OCI-LY3 (cell line): Measurements from ENCODE around the gene DSTN.
A peak's percentile ranks its signal among the peaks of the same experiment; 100 is the strongest.

ENCODE experiments used
- H2AFZ ChIP-seq: fragments of 200-600, 300-600 bp; shearing (Covaris generic); 2 replicates; pipeline ENCODE4 v1.6.0; 2014; ENCODE audit warnings: antibody characterized with exemption, low read depth, low read length
- H3K27ac ChIP-seq: fragments of 200-600, 300-600 bp; sonication (generic); 2 replicates; pipeline ENCODE4 v1.5.1; 2014; ENCODE audit warnings: mild to moderate bottlenecking, low read length, moderate library complexity, mixed read lengths
- H3K27me3 ChIP-seq: fragments of 200-600, 300-600 bp; sonication (generic); 2 replicates; pipeline ENCODE4 v1.6.1; 2014; ENCODE audit warnings: low read depth, low read length, mixed read lengths
- H3K36me3 ChIP-seq: fragments of 200-600, 300-600 bp; sonication (generic); replicated peaks from 2 replicates; pipeline ENCODE3; 2014; ENCODE audit warnings: low read depth, low read length, mixed read lengths
- H3K4me1 ChIP-seq: fragments of 300-600, 200-600 bp; sonication (generic); 2 replicates; pipeline ENCODE4 v1.6.1; 2014; ENCODE audit warnings: low read length, mixed read lengths
- H3K4me2 ChIP-seq: fragments of 200-600, 300-600 bp; sonication (generic); 2 replicates; pipeline ENCODE4 v1.6.1; 2014; ENCODE audit warnings: low read length, mixed read lengths
- H3K4me3 ChIP-seq: fragments of 300-600, 200-600 bp; sonication (generic); 2 replicates; pipeline ENCODE4 v1.5.1; 2014; ENCODE audit warnings: antibody characterized with exemption, mild to moderate bottlenecking, low read length, moderate library complexity
- H3K79me2 ChIP-seq: fragments of 300-600, 200-600 bp; shearing (Covaris generic); 2 replicates; pipeline ENCODE4 v1.6.1; 2014; ENCODE audit warnings: mild to moderate bottlenecking, low read length, mixed read lengths
- H3K9ac ChIP-seq: fragments of 300-600, 200-600 bp; shearing (Covaris generic); 2 replicates; pipeline ENCODE4 v1.6.0; 2014; ENCODE audit warnings: mild to moderate bottlenecking, low read length, moderate library complexity
- H3K9me3 ChIP-seq: fragments of 200-600, 300-600 bp; shearing (Covaris generic); 2 replicates; pipeline ENCODE4 v1.6.1; 2014; ENCODE audit warnings: low read length, mixed read lengths; ENCODE audit not compliant: insufficient read depth
- H4K20me1 ChIP-seq: fragments of 200-600, 300-600 bp; sonication (generic); 2 replicates; pipeline ENCODE4 v1.6.1; 2016; ENCODE audit warnings: low read length, mixed read lengths; ENCODE audit not compliant: insufficient read depth
- CTCF ChIP-seq: fragments of 200-600, 300-600 bp; sonication (generic); IDR thresholded peaks from 2 replicates; pipeline ENCODE4 v1.5.1; 2014; ENCODE audit warnings: antibody characterized with exemption, low read length, low read depth
- EZH2phosphoT487 ChIP-seq: fragments of 200-600 bp; shearing (Covaris generic); IDR thresholded peaks from 2 replicates; pipeline ENCODE4 v1.6.1; 2018; ENCODE audit warnings: antibody characterized with exemption, mixed run types, low read depth

The DSTN gene

DNA sequence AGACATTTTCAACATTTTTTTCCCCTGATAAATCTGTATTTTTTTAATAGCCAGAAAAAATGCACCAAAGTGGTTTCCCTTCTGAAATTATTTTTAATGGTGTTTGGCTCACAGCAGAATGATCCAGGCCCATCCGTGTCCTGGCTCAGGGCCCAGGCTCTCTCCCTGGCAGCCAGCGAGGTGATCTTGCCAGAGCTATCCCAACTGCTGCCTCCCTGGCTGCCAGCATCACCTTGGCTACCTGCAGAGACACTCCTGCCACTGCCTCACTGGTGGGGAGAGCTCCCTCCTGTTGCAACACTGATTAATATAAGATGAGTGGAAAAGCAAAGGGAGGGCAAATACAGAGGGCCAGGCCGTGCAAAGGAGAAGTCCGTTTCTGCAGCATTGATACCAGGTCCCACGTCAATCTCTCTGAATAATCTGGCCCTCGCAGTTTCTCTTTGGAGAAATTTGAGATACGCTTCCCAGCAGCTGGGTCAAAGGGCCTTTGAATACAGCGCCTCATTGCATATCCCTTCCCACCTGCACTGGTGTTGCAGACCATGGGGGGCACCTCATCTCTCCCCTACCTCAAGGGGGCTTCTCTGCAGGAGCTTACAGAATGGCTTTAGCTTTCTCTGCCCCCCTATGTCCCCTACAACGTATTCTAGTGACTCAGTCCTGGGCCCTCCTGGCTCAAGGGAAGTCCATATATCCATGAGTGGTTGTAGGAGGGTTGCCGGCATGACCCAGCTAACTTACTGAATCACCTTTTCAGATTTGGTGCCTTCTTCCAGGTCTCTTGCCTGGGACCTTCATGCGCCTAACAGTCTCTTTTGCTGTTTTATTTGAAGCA is 12.8 kb upstream of the DSTN start:
- Histone ChIP-seq H3K9ac (no peak overlapping the region), H3K4me2 (no peak overlapping the region), H3K4me3 (no peak overlapping the region), H4K20me1 (no peaks in the 10 kb centered on the region), H3K27ac (no peak overlapping the region), H3K79me2 (no peaks in the 10 kb centered on the region), H3K4me1 (no peaks in the 10 kb centered on the region), H3K27me3 (peaks cover 25% of the 10 kb centered on the region), H3K9me3 (no peaks in the 10 kb centered on the region), H2AFZ (no peak overlapping the region), H3K36me3 (no peaks in the 10 kb centered on the region)
- TF ChIP-seq CTCF (no peak), EZH2phosphoT487 (no peak)

DNA sequence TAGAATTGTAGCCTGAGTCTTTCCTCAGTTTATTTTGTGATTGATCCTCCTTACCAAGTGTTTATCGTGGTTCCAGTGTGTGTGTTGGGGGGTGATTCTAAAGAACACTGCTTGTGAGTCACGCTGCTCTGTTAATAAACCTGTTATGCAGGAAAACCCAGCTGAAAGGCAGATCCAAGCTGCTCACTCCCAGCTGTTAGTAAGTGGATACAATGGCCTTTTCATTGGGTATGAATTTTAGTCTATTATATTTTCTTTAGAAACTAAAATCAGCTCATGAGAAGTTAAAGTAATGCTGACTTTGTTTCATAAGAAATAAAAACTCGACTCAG is 12.2 kb upstream of the DSTN start:
- Histone ChIP-seq H3K27me3 (peaks cover 19% of the 10 kb centered on the region), H3K4me2 (no peak overlapping the region), H3K4me1 (no peaks in the 10 kb centered on the region), H3K79me2 (no peaks in the 10 kb centered on the region), H3K9me3 (no peaks in the 10 kb centered on the region), H3K9ac (no peak overlapping the region), H3K36me3 (no peaks in the 10 kb centered on the region), H2AFZ (no peak overlapping the region), H3K4me3 (no peak overlapping the region), H4K20me1 (no peaks in the 10 kb centered on the region), H3K27ac (no peak overlapping the region)
- no peak for TF ChIP-seq CTCF
- no peak for TF ChIP-seq EZH2phosphoT487

- Histone ChIP-seq H3K36me3 (no peaks in the 10 kb centered on the region), H3K4me1 (no peaks in the 10 kb centered on the region)
- TF ChIP-seq EZH2phosphoT487 = no peak
Measured at GRCh38 chr20:17558154-17558940, 11.5 kb upstream of the DSTN start.

DNA sequence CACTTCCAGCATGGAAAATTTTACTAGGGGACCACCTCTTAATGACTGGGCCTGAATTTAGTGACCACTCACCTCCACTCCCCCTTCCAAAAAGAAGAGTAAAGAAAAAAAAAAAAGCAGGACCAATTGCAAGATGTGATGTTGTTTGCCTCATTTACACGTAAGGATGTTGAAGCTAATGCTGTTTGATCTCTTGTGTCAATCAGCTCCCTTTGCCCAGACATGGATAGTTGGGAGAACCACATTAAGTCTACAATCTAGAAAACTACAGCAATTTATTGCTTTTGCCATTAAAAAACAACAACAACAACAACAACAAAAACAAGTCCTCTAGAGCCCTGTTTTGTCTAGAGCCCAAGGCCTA is 11.0 kb upstream of the DSTN start:
- Histone ChIP-seq H3K4me1 (no peaks in the 10 kb centered on the region), H3K9ac (no peak overlapping the region), H3K27ac (no peak overlapping the region), H3K36me3 (no peaks in the 10 kb centered on the region), H3K79me2 (no peaks in the 10 kb centered on the region), H3K4me3 (no peak overlapping the region), H4K20me1 (no peaks in the 10 kb centered on the region), H2AFZ (no peak overlapping the region), H3K4me2 (no peak overlapping the region), H3K9me3 (no peaks in the 10 kb centered on the region), H3K27me3 (peaks cover 18% of the 10 kb centered on the region)
- TF ChIP-seq EZH2phosphoT487 (no peak), CTCF (no peak)

More at GRCh38 chr20:17558154-17558940, 11.5 kb upstream of the DSTN start:
- Histone ChIP-seq H3K4me2 (no peak overlapping the region; the same call in 1 of the 2 replicates), H3K27me3 (peaks cover 16% of the 10 kb centered on the region), H4K20me1 (no peaks in the 10 kb centered on the region), H3K4me3 (no peak overlapping the region), H3K9me3 (no peaks in the 10 kb centered on the region), H2AFZ (peak overlapping the region; percentile 58; the same call in 1 of the 2 replicates), H3K27ac (no peak overlapping the region), H3K9ac (no peak overlapping the region), H3K79me2 (no peaks in the 10 kb centered on the region)
